ENCODE results near the gene PPM1H. TPM values are rescaled to one million over a fixed set of nuclear protein-coding genes. Genes with fewer than 3 reads are reported as not detected.
"Not testable (repeated sequence)": the region's sequence is repeated elsewhere in the genome, so short reads cannot be mapped to it uniquely, and the experiment has no call there.

PPM1H gene
- total RNA-seq, 4 donors from 2014 or later, result 0.09 to 7.6 (median 0.76) TPM; not detected in 1

DNA sequence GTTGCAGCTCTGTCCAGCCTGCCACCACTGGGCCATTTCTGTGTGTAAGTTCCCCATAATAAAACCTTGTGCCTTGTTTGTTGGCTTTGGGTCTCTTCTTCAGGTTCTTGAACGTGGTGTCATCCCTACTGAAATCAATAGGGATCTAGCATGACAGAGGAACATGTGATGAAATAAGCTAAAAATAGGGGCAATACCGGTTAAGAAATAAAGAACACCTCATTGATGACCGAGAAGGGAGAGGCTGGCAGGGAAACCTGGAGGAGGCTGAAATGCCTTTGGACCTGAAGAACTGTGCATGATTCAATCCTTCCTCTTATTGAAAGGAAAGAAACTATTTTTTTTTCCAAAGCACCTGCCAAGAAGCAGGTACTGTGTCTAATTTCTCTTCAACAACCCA lies 172.3 kb downstream of the PPM1H start:
- no peaks in the 10 kb centered on the region for H3K27me3 ChIP-seq
- 39 to 77% methylated on average over 2 to 3 of the region's 3 CpGs for WGBS, 2 donors
- H3K36me3 ChIP-seq, result no peaks in the 10 kb centered on the region
- no peaks in the 10 kb centered on the region for H3K4me1 ChIP-seq
- H3K4me3 ChIP-seq, result no peak overlapping the region
- no peak for TF ChIP-seq POLR2A (IDR thresholded peaks at IDR 0.05)
- H3K9me3 ChIP-seq, result no peaks in the 10 kb centered on the region
- no peak overlapping the region for H3K27ac ChIP-seq
- DNase-seq, result no peak
- intact Hi-C loops (cut with DNase I), result no loop called here

- no peak for DNase-seq
- TF ChIP-seq POLR2A (IDR thresholded peaks at IDR 0.05), result no peak
- TF ChIP-seq, protein P1, sequence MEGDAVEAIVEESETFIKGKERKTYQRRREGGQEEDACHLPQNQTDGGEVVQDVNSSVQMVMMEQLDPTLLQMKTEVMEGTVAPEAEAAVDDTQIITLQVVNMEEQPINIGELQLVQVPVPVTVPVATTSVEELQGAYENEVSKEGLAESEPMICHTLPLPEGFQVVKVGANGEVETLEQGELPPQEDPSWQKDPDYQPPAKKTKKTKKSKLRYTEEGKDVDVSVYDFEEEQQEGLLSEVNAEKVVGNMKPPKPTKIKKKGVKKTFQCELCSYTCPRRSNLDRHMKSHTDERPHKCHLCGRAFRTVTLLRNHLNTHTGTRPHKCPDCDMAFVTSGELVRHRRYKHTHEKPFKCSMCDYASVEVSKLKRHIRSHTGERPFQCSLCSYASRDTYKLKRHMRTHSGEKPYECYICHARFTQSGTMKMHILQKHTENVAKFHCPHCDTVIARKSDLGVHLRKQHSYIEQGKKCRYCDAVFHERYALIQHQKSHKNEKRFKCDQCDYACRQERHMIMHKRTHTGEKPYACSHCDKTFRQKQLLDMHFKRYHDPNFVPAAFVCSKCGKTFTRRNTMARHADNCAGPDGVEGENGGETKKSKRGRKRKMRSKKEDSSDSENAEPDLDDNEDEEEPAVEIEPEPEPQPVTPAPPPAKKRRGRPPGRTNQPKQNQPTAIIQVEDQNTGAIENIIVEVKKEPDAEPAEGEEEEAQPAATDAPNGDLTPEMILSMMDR (IDR thresholded peaks at IDR 0.05), result no peak
- H3K36me3 ChIP-seq, result no peaks in the 10 kb centered on the region
- H3K4me1 ChIP-seq, result no peaks in the 10 kb centered on the region
- intact Hi-C loops (cut with DNase I), result no loop called here
- H3K27me3 ChIP-seq, result no peaks in the 10 kb centered on the region
- H3K4me3 ChIP-seq, result no peak overlapping the region
- no peak overlapping the region for H3K27ac ChIP-seq
- 49 to 84% methylated on average over 3 to 4 of the region's 5 CpGs for WGBS, 2 donors
- no peaks in the 10 kb centered on the region for H3K9me3 ChIP-seq
Measured at GRCh38 chr12:62761658-62762057, 173.3 kb downstream of the PPM1H start.

DNA sequence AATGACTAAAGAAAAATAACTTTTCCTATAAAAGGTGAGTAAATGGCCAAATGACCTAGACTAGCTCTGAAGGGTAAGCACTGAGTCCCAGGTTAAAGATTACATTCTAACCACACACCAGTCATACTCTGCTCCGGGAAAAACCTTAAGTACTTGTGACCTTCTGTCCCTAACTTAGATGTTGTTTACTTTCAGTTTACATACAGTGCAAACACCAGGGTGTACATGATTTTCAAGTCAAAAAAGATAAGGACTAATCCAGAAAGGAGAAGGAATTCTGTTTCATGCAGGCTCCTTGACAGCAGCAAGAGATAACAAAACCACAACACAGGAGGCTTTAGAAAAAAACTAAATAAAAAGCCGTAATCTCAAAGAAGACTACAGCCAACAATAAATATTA lies 174.2 kb downstream of the PPM1H start:
- intact Hi-C loops (cut with DNase I), result no loop called here
- TF ChIP-seq POLR2A (IDR thresholded peaks at IDR 0.05), result no peak
- TF ChIP-seq, protein P1 (IDR thresholded peaks at IDR 0.05), result no peak
- Histone ChIP-seq H3K36me3 (no peaks in the 10 kb centered on the region), H3K4me1 (no peaks in the 10 kb centered on the region), H3K4me3 (no peak overlapping the region), H3K27me3 (no peaks in the 10 kb centered on the region), H3K9me3 (no peaks in the 10 kb centered on the region), H3K27ac (no peak overlapping the region)
- DNase-seq, result no peak
- WGBS, 2 donors, result 41 to 69% methylated on average over 2 of the region's 2 CpGs

- H3K27ac ChIP-seq; H3K36me3 ChIP-seq; H3K27me3 ChIP-seq; H3K4me3 ChIP-seq; intact Hi-C loops (cut with DNase I); H3K9me3 ChIP-seq; H3K4me1 ChIP-seq; DNase-seq: not testable (repeated sequence)
- whole genome bisulfite sequencing, 2 donors, result 76 to 83% methylated on average over 3 of the region's 3 CpGs
Measured at GRCh38 chr12:62760341-62760740, 174.6 kb downstream of the PPM1H start.

- Histone ChIP-seq H3K27ac (no peak overlapping the region), H3K36me3 (no peaks in the 10 kb centered on the region), H3K4me1 (no peaks in the 10 kb centered on the region), H3K9me3 (no peaks in the 10 kb centered on the region), H3K27me3 (no peaks in the 10 kb centered on the region), H3K4me3 (no peak overlapping the region)
- TF ChIP-seq, protein P1 (IDR thresholded peaks at IDR 0.05), result no peak
- TF ChIP-seq POLR2A (IDR thresholded peaks at IDR 0.05), result no peak
- 40 to 67% methylated on average over 1 of the region's 1 CpG for WGBS, 2 donors
- DNase-seq, result no peak
- intact Hi-C loops (cut with DNase I), result no loop called here
Measured at GRCh38 chr12:62758216-62758615, 176.7 kb downstream of the PPM1H start.

GRCh38 chr12:62757048-62757447 lies 177.9 kb downstream of the PPM1H start:
- Histone ChIP-seq H3K36me3 (no peaks in the 10 kb centered on the region), H3K9me3 (no peaks in the 10 kb centered on the region), H3K4me3 (no peak overlapping the region), H3K27ac (no peak overlapping the region), H3K4me1 (no peaks in the 10 kb centered on the region), H3K27me3 (no peaks in the 10 kb centered on the region)
- intact Hi-C loops (cut with DNase I), result no loop called here
- 75 to 91% methylated on average over 2 of the region's 2 CpGs for WGBS, 2 donors
- no peak for DNase-seq
- TF ChIP-seq POLR2A (IDR thresholded peaks at IDR 0.05), result no peak
- TF ChIP-seq, protein P1 (IDR thresholded peaks at IDR 0.05), result no peak
